GM18502 (cell line): ENCODE measurements around the gene CLTCL1.
A peak's percentile ranks its signal among the peaks of the same experiment; 100 is the strongest.
"Not testable (repeated sequence)": the region's sequence is repeated elsewhere in the genome, so short reads cannot be mapped to it uniquely, and the experiment has no call there.

Source experiments
- ATAC-seq: cut with Tn5 transposase; IDR thresholded peaks from one replicate; pipeline ENCODE4 v1.9.1; 2021; ENCODE audit warnings: mild to moderate bottlenecking; ENCODE audit not compliant: unreplicated experiment, poor library complexity

The CLTCL1 gene

GRCh38 chr22:19291580-19292457 lies at the start of gene CLTCL1:
Gene CLTCL1, minus strand, starts transcription at chr22:19291719. Its CDS starts 78 bp downstream, at chr22:19291641.
- peak; percentile 62 for ATAC-seq

DNA sequence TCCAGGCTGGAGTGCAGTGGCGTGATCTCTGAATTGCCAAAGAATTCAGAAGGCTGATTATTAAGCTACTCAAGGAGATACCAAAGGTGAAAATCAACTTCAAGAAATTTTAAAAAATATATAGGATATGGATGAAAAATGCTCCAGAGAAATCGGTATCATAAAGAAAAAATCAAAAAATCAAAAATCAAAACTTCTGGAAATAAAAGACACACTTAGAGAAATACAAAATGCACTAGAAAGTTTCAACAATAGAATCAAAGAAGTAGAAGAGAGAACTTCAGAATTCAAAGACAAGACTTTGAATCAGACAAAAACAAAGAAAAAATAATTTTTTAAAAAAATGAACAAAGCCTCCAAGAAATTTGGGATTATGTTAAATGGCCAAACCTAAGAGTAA lies 45.6 kb upstream of the CLTCL1 start:
- ATAC-seq = no peak

- ATAC-seq = no peak
These were observed 44.9 kb upstream of the CLTCL1 start for GRCh38 chr22:19336133-19337075.

GRCh38 chr22:19331975-19332374 lies 40.5 kb upstream of the CLTCL1 start:
- ATAC-seq = no peak

- ATAC-seq = no peak
These were observed 40.0 kb upstream of the CLTCL1 start for GRCh38 chr22:19331474-19331873.

GRCh38 chr22:19330865-19331418 lies 39.4 kb upstream of the CLTCL1 start:
- no peak for ATAC-seq

DNA sequence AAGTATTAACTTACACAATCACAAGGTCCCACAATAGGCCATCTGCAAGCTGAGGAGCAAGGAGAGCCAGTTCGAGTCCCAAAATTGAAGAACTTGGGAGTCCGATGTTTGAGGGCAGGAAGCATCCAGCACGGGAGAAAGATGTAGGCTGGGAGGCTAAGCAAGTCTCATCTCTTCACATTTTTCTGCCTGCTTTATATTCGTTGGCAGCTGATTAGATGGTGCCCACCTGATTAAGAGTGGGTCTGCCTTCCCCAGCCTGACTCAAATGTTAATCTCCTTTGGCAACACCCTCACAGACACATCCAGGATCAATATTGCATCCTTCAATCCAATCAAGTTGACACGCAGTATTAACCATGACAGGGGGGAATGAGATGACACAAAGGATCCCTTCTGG lies 38.7 kb upstream of the CLTCL1 start:
- ATAC-seq = not testable (repeated sequence)

DNA sequence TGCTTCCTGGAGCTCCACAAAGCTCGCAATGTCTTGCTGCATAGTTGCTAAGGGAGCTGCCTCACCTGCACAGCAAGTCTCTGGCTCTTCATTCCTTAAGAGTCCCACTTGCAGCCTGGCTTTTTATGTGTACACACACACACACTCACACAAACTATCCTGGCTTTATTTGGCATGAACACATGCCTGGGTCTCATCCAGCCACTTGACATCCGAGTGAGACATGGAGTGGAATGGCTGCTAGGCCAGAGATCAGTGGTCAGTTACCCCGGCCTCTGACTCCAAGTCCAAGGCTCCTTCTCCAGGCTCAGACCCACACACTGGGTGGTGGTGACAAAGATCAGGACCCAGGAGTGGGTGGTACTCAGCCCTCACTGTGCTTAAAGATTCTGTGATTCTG lies 37.9 kb upstream of the CLTCL1 start:
- ATAC-seq = no peak

GRCh38 chr22:19325296-19325948 lies 33.9 kb upstream of the CLTCL1 start:
- ATAC-seq = no peak

GRCh38 chr22:19323420-19323819 lies 31.9 kb upstream of the CLTCL1 start:
- not testable (repeated sequence) for ATAC-seq

DNA sequence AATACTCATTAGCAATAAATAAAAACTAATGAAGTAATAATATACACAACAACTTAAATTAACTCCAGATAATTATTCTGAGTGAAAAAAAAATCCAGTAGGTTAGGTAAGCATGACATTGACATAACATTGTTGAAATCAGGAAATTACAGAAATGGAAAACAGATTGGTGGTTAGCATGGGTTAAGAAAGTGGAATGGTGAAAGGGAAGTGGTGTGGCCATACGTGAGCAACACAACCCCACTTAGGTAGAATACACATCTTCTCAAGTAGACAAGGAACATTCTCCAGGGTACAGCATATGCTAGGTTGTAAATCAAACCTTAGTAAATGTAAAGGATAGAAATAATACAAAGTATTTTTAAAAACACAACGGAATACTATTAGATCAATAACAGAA lies 30.2 kb upstream of the CLTCL1 start:
- no peak for ATAC-seq

DNA sequence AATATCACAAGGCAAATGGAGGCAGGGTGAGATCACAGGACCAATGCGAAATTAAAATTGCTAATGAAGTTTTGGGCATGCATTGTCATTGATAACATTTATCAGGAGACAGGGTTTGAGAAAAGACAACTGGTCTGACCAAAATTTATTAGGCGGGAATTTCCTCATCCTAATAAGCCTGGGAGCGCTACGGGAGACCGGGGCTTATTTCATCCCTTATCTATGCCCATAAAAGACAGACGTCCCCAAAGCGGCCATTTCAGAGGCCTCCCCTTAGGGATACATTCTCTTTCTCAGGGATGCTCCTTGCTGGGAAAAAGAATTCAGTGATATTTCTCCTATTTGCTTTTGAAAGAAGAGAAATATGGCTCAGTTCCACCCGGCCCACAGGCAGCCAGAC lies 28.6 kb upstream of the CLTCL1 start:
- not testable (repeated sequence) for ATAC-seq

GRCh38 chr22:19319281-19319680 lies 27.8 kb upstream of the CLTCL1 start:
- no peak for ATAC-seq

DNA sequence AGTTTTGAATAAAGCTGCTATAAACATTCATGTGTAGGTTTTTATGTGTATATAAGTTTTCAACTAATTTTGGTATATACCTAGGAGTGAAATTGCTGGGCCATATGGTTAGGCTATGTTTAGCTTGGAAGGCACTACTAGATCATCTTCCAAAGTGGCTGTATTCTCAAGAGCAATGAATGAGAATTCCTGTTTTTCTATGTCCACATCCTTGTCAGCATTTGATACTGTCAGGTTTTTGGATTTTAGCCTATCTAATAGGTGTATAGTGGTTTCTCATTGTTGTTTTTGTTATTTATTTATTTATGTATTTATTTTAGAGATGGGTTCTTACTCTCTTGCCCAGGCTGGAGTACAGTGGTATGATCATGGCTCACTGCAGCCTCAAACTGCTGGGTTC lies 26.3 kb upstream of the CLTCL1 start:
- no peak for ATAC-seq

- ATAC-seq = no peak
These were observed 16.4 kb upstream of the CLTCL1 start for GRCh38 chr22:19307872-19308271.

DNA sequence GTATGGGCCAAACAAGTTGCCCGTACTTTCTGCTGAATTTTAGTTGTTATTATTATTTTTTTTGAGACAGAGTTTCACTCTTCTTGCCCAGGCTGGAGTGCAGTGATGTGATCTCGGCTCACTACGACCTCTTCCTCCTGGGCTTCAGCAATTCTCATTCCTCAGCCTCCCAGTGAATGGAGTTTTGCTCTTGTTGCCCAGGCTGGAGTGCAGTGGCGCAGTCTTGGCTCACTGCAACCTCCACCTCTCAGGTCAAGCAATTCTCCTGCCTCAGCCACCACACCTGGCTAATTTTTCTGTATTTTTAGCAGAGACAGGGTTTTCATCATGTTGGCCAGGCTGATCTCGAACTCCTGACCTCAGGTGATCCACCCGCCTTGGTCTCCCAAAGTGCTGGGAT lies 15.0 kb upstream of the CLTCL1 start:
- not testable (repeated sequence) for ATAC-seq

DNA sequence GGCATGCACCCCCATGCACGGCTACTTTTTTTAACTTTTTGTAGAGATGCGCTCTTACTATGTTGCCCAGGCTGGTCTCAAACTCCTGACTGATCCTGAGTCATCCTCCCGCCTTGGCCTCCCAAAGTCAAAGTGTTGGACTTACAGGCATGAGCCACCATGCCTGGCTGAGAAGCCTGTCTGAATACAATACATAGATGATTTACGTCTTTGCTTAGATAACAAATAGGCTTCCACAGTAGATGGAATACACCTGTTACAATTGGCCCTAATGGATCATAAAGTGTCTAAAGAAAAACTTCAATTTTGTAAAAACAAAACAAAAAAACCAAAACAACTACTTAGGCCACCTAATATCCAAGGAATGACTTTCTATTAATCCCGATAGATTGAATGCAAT lies 13.0 kb upstream of the CLTCL1 start:
- ATAC-seq = no peak

DNA sequence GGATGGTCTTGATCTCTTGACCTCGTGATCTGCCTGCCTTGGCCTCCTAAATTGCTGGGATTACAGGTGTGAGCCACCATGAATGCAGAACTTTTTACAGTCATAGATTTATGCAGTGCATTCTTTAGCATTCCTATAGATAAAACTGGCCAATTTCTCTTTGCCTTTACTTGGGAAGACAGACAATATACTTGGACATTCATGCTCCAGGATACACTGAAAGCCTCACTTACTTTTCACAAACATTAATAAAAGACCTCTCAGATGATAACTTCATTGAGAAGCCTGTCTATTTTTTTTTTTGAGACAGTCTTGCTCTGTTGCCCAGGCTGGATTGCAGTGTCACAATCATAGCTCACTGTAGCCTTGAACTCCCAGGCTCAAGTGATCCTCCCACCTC lies 12.3 kb upstream of the CLTCL1 start:
- no peak for ATAC-seq

GRCh38 chr22:19295733-19296132 lies 4.2 kb upstream of the CLTCL1 start:
- no peak for ATAC-seq

- ATAC-seq = no peak
These were observed 1.1 kb upstream of the CLTCL1 start for GRCh38 chr22:19292458-19293230.
